A673 (cell line): ENCODE measurements around the gene CPLX4.

ENCODE experiments used
- CTCF ChIP-seq: fragments of 300-800, 200-600 bp; sonication (generic); conservative IDR thresholded peaks from 2 replicates; pipeline ENCODE4 v1.5.1; 2017; ENCODE audit warnings: low read depth, mild to moderate bottlenecking, antibody characterized with exemption, low read length, moderate library complexity, mixed read lengths
- EZH2 ChIP-seq: fragments of 200-600 bp; sonication (generic); IDR thresholded peaks from 2 replicates; pipeline ENCODE4 v1.6.1; 2017; ENCODE audit warnings: borderline replicate concordance, low read depth, mild to moderate bottlenecking, mixed read lengths, antibody characterized with exemption, low read length; ENCODE audit not compliant: poor library complexity, severe bottlenecking

- TF ChIP-seq CTCF (no peak), EZH2 (no peak)
These were observed 25.5 kb upstream of the CPLX4 start for GRCh38 chr18:59343926-59344325.
